T-helper 2 cell treated with Interferon-gamma antibody and Interleukin-4, amounts not matched to agents 5 μg/mL and 100 μg/mL, for 36 hours (primary cell): ENCODE data around the gene C15orf62.

Experiments
- DNase-seq: peaks from one replicate; pipeline ENCODE4 v3.0.0; 2021; ENCODE audit warnings: low spot score
- H3K27ac Mint-ChIP-seq: one replicate; pipeline ENCODE4 v1.8.0; 2021; ENCODE audit warnings: mild to moderate bottlenecking, mixed read lengths
- H3K27me3 Mint-ChIP-seq: one replicate; pipeline ENCODE4 v1.8.0; 2021; ENCODE audit warnings: low read depth, mixed read lengths
- H3K36me3 Mint-ChIP-seq: one replicate; pipeline ENCODE4 v1.8.0; 2021; ENCODE audit warnings: low read depth, mixed read lengths
- H3K4me1 Mint-ChIP-seq: one replicate; pipeline ENCODE4 v1.8.0; 2021; ENCODE audit warnings: low read depth, mixed read lengths
- H3K4me3 Mint-ChIP-seq: one replicate; pipeline ENCODE4 v1.8.0; 2022; ENCODE audit warnings: mild to moderate bottlenecking, moderate library complexity, mixed read lengths
- H3K9me3 Mint-ChIP-seq: one replicate; pipeline ENCODE4 v1.8.0; 2021; ENCODE audit warnings: mixed read lengths

The C15orf62 gene

DNA sequence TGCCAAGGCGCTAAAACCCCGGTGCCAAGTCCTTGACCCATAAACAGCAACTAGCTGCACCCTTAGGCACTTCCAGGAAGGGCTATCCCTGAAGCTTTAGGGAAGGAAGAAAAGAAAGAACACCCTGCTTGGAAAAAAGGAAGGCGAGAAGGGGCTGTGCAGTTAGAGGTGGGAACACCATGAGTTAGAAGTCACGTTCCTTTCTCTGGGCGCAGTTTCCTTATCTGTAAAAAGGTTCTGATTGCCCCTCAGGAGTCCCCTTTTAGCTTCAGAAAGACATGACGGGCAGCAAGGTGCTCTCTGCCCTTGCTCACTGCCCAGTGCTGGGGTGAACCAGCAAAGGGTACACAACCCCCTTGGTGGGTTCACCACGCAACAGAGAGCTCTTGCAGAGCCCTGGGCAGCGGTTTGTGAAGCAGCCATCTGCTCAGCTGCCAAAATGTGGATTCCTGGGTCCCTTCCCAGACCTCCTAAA, 5.1 kb upstream of the C15orf62 start:
- Mint-ChIP-seq H3K9me3 (no peaks in the 10 kb centered on the region), H3K36me3 (peaks cover 10% of the 10 kb centered on the region), H3K27me3 (no peaks in the 10 kb centered on the region), H3K4me1 (peaks cover 41% of the 10 kb centered on the region), H3K4me3 (peak overlapping the region; percentile 82), H3K27ac (peak overlapping the region; percentile 93)
- DNase-seq, result no peak

DNA sequence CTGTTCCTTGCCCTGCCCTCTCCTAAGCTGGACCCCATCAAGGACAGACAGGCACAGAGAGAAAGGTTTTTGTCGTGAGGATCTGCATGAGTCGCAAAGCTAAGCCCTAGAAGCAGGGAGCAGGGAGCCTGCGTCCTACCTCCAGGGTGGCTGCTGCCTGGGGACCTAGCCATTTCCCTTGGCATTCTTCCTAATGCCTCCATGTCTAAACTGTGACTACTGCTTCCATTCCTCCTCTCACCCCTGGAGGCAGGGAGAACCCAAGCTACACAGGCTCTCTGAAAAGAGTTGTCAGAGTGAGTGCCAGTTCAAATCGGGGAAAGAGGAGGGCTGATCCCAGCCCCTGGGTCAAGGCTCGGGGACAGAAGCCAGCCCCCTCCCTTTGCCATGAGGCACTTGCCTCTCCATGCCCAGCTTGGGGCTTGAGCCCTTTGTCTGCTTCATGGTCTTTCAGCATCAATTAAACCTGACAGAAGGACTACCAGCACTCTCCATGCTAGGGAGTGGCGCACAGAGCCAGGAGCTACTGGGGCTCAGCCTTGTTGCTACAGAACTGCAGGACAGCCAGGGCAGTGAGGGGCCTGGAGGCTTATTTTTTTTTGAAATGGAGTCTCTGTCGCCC, 3.5 kb upstream of the C15orf62 start:
- H3K27me3 Mint-ChIP-seq, result no peaks in the 10 kb centered on the region
- DNase-seq, result no peak
- peak overlapping the region; percentile 68 for H3K27ac Mint-ChIP-seq
- peaks cover 14% of the 10 kb centered on the region for H3K36me3 Mint-ChIP-seq
- peaks cover 42% of the 10 kb centered on the region for H3K4me1 Mint-ChIP-seq
- no peak overlapping the region for H3K4me3 Mint-ChIP-seq
- no peaks in the 10 kb centered on the region for H3K9me3 Mint-ChIP-seq

DNA sequence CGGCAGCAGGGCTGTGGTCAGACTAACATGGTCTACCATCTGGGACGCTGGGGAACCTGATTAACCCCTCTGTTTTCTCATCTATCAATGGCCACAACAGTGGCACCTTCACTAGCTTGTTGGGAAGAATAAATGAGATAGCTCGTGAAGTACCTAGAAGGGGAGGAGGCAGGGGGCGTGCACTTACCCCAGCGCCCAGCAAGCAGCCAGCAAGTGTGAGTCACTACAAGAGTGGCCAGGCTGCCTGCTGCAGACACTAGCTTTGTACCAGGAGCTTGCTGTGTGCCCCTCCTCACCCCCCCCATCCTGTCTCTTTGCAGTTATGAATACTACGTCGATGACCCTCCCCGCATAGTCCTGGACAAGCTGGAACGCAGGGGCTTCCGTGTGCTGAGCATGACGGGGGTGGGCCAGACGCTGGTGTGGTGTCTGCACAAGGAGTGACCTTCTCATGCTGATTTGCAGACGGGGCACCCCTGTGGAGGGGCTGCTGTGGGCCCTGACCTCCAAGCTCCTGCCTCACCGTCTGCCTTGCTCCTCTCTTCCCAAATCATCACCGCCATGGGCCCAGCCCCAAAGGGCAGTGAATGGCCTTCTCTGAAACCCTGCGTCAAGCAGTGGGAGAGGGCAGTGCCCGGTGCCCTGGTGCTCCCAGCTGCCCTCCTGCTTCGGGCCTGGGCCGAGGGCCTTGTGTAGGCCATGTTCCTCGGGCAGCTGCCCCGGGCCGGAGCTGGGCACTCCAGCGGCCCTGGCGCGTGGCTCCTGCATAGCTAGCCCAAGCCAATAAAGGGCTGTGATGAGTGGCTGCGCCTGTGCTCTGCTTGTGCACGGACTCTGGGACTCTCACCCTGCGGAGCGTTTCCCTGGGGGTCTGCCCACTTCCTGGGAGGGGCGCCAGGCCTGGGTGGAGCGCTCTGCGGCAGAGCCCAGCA, 2.6 kb upstream of the C15orf62 start:
- Mint-ChIP-seq H3K36me3 (peaks cover 15% of the 10 kb centered on the region), H3K9me3 (no peaks in the 10 kb centered on the region), H3K4me1 (peaks cover 42% of the 10 kb centered on the region), H3K27me3 (no peaks in the 10 kb centered on the region), H3K4me3 (no peak overlapping the region), H3K27ac (no peak overlapping the region)
- no peak for DNase-seq

DNA sequence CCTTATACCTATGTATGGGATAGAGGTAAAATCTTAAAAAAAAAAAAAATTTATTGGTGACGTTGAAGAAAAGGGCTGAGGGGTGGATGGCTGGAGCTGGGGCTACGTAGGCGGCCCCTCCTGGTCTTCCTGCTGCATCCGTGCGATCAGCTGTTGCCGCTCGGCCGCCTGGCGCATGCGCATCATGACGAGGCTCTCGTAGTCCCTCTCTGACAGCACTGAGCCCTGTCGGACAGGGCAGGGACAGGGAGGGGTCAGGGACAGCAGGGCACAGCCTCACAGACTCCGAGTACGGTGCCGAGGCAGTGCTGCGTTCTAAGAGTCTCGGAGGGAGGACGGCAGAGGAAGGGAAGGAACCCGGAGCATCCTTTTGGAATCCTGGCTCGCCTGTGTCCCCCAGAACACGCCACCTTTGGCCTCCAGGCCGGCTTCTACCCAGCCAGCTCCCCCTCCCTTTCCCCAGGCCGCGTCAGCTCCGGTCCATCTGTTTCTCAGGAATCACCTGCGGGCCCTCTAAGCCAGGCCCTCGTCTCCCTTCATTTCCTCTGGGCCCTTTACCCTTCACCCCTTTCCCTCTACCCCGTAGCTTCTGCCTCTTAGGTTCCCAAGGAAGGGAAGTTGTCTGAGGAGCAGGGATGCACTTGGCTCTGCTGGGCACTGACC, 1.8 kb upstream of the C15orf62 start:
- peaks cover 40% of the 10 kb centered on the region for H3K4me1 Mint-ChIP-seq
- no peak overlapping the region for H3K4me3 Mint-ChIP-seq
- H3K36me3 Mint-ChIP-seq, result peaks cover 18% of the 10 kb centered on the region
- no peak for DNase-seq
- H3K27ac Mint-ChIP-seq, result no peak overlapping the region
- H3K9me3 Mint-ChIP-seq, result no peaks in the 10 kb centered on the region
- no peaks in the 10 kb centered on the region for H3K27me3 Mint-ChIP-seq

DNA sequence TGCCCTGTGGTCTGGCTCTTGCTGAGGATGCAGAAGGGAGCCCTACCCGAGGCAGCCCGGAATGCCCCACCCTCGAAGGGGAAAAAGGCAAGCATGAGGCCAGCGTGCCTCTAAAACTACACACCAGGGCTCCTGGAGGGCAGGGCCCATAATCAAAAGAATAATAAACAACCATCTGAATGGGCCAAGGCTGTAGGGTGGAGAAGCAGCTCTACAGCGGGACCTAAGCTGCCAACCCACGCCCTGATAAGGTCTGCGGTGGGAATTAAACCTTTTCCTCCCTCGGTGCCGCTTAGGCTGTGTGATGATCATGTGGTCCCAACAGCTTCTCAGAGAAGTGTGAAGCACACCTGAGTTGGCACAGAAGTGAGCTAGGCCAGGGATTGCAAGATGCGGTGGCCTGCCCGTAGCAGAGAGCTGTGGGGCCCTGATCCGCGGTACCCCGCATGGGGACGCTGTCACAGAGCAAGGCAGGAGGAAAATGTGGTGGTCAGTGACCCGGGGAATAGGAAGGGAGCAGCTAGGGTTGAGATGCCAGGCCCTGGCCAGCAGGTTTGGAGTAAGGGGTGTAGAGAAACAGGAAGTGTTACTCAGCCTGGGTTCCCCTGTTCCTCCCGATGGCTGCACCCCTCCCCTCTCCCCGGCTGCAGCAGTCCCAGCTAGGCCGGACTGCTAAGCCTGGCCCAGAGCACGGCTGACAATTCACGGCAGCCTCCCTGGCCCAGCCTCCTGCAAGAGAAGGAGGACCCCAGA, 1.1 kb upstream of the C15orf62 start:
- Mint-ChIP-seq H3K9me3 (no peaks in the 10 kb centered on the region), H3K4me1 (peaks cover 34% of the 10 kb centered on the region), H3K4me3 (peak overlapping the region; percentile 50), H3K36me3 (peaks cover 18% of the 10 kb centered on the region), H3K27ac (peak overlapping the region; percentile 82), H3K27me3 (no peaks in the 10 kb centered on the region)
- no peak for DNase-seq

DNA sequence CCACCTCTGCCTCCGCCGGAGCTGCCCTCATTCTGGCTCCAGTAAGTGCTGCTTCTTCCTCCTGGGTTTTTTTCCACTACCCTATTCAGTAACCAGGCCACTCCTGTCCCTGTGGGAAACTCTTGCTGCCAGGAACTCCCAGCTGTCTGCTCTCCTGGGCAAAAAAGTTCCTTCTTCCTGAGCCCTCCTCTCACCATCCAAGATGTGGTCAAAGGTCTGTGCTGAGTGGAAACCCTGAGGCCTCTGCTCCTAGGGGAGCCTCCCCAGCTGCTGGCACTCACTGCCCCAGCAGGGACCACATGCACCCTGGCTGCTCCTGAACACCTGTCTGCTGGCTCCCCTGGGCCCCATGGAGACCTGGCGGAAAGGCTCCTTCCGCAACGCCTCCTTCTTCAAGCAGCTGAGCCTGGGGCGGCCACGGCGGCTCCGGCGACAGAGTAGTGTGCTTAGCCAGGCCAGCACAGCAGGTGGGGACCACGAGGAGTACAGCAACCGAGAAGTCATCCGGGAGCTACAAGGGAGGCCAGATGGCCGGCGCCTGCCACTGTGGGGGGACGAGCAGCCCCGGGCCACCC, 454 bp downstream of the C15orf62 start:
- Mint-ChIP-seq H3K9me3 (no peaks in the 10 kb centered on the region), H3K4me3 (peak overlapping the region; percentile 54), H3K27ac (peak overlapping the region; percentile 82), H3K4me1 (peaks cover 26% of the 10 kb centered on the region), H3K36me3 (peaks cover 22% of the 10 kb centered on the region), H3K27me3 (no peaks in the 10 kb centered on the region)
- DNase-seq, result no peak

DNA sequence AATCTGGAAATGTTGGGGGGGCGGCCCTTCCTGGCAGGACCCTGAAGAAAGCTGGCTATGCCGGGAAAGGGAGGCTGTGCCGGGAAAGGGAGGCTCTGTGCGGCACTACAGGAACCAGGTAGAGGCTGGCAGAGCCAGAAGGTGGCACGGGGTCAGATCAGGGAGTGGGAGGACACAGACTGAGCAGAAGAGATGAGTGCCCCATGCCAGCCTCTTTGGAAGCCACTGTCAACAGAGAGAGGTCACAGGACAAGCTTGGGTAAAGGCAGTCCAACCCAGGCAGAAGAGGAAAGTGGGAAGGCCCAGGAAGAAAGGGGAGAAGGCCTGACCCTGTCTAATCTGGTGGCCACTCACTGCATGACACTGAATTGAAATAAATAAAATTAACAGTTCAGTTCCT, 1.5 kb downstream of the C15orf62 start:
- peaks cover 17% of the 10 kb centered on the region for H3K4me1 Mint-ChIP-seq
- no peak for DNase-seq
- no peaks in the 10 kb centered on the region for H3K27me3 Mint-ChIP-seq
- no peak overlapping the region for H3K4me3 Mint-ChIP-seq
- no peak overlapping the region for H3K27ac Mint-ChIP-seq
- no peaks in the 10 kb centered on the region for H3K9me3 Mint-ChIP-seq
- H3K36me3 Mint-ChIP-seq, result peaks cover 26% of the 10 kb centered on the region

DNA sequence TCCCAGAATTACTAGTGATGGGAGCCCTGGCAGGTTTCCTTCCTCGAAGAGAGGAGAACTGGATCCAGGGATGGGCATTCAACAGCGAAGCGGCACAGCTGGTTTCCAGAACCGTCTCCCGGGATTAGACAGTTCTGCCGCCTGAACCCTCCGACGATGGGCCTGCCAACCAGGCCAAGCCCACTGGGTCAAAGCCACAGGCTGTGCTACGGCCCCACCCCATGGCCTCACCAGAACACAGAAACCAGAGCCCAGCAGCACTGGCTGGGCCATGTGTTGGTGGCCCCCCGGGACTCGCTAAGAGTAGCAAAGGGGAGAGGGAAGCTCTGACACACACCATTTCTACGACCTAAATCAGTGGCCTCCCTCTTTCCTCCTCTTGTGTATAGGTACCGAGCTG, 2.2 kb downstream of the C15orf62 start:
- H3K9me3 Mint-ChIP-seq, result no peaks in the 10 kb centered on the region
- H3K36me3 Mint-ChIP-seq, result peaks cover 32% of the 10 kb centered on the region
- H3K27me3 Mint-ChIP-seq, result no peaks in the 10 kb centered on the region
- peaks cover 17% of the 10 kb centered on the region for H3K4me1 Mint-ChIP-seq
- DNase-seq, result no peak
- no peak overlapping the region for H3K4me3 Mint-ChIP-seq
- H3K27ac Mint-ChIP-seq, result peak overlapping the region; percentile 12

DNA sequence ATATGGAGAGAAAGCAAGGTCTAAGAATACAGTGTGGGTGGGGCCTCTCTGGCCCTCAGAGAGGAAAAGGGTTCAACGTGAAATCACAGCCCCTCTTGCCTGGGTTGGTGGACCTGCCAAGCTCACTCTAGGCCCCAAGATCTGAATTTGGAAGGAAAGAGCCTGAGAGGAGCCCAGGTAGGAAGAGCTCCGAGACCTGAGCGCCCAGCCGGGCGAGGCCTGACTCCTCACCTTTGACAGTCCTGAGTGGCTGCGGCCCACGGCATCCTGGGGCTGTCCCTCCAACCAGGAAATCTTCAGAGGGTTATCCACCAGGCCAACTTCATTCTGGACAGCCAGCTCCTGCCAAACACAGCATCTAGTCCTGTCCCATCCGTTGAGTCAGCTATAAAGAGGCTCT, 3.7 kb downstream of the C15orf62 start:
- Mint-ChIP-seq H3K4me1 (peaks cover 17% of the 10 kb centered on the region), H3K27me3 (no peaks in the 10 kb centered on the region), H3K27ac (peak overlapping the region; percentile 52), H3K4me3 (no peak overlapping the region), H3K9me3 (no peaks in the 10 kb centered on the region), H3K36me3 (peaks cover 32% of the 10 kb centered on the region)
- no peak for DNase-seq

DNA sequence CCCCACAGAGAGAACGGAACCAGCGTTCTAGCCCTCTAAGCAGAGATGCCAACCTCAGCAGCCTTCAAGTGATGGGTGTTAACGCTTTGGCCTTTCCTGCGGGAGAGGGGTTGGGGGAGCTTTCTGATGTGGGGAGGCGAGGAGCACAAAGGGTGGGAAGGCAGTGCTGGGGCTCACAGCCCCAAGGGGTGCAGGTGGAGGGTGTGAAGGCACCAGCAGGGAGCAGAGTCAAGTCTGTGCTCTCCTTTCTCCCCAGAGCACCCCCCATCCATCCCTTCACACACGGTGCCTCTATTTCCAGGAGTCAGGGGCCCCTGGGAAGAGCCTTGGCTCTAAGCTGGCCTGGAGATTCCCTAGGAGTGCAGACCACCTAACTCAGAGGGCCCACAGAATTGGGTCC, 4.1 kb downstream of the C15orf62 start:
- Mint-ChIP-seq H3K27ac (no peak overlapping the region), H3K36me3 (peaks cover 30% of the 10 kb centered on the region), H3K4me1 (peaks cover 14% of the 10 kb centered on the region), H3K9me3 (no peaks in the 10 kb centered on the region), H3K27me3 (no peaks in the 10 kb centered on the region), H3K4me3 (no peak overlapping the region)
- no peak for DNase-seq

DNA sequence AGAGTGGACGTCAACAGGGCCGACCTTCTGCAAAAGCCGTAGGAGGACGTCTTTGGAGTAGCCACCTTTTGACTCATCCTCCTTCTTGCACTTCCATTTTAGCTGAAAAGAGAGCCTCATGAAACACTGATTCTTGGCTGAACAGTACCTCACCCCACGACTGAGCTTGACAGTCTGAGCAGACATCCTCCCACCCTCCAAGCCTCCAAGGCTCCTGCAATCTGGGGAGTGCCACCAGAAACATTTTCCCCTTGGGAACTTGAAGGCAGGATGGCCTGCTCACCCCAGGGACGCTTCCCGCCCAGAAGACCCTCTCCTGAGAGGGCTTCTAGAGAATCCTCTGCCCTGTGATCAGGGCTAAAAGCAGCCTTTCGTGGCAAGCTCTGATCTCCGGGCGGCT, 5.2 kb downstream of the C15orf62 start:
- Mint-ChIP-seq H3K4me3 (no peak overlapping the region), H3K27me3 (no peaks in the 10 kb centered on the region), H3K36me3 (peaks cover 31% of the 10 kb centered on the region), H3K9me3 (no peaks in the 10 kb centered on the region), H3K4me1 (peaks cover 4% of the 10 kb centered on the region), H3K27ac (no peak overlapping the region)
- DNase-seq, result no peak

DNA sequence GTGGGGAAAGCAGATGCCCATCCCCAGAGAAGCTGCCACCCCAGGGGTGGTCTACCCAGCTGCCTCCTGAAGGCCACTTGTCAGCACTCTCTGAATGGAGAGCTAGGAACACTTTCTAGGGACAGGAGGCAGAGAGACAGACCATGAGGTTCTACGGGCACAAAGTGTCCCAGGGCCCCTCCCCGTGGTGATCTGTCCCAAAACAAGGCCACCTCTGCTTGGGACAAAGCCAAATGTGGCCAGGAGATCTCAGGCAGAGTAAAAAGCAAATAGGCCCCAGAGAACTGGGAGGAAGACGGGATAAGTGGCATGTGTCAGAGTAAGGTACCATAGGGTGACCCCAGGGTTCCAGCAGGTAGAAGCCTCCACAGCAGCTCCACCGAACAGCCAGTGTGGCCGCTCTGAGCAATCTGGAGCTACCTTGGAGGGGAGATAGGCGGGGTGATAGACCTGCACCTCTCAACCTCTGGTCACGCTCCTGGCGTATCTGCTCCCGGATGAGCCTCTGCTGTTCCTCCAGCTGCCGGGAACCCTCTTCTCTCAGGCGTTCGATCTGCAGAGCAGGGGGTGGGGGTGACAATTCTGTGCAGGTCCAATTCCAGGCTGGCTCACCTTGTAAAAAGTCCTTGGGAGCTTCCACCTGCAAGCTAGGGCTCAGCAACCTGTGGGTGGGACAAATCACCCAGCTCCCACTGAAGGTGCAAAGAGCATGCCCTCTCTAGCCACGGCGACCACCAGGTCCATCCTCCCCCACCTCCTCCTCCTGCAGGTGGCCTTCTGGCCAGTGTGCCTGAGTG, 6.2 kb downstream of the C15orf62 start:
- Mint-ChIP-seq H3K4me3 (no peak overlapping the region), H3K9me3 (no peaks in the 10 kb centered on the region), H3K27me3 (no peaks in the 10 kb centered on the region), H3K36me3 (peaks cover 31% of the 10 kb centered on the region), H3K27ac (no peak overlapping the region), H3K4me1 (peaks cover 2% of the 10 kb centered on the region)
- no peak for DNase-seq
